Smooth muscle cell of trachea (primary cell): ENCODE measurements around the gene RPS10. TPM values are rescaled to one million over a fixed set of nuclear protein-coding genes. Genes with fewer than 3 reads are reported as not detected.

Source experiments
- total RNA-seq: library from RNA; depleted of rRNA; stranded (reverse); fragments of >200 nt; gene quantifications from 2 replicates; pipeline ENCODE4 v1.2.1, GENCODE V29; 2014

RPS10 gene
- 1,843 and 2,692 TPM in 2 replicates for total RNA-seq

DNA sequence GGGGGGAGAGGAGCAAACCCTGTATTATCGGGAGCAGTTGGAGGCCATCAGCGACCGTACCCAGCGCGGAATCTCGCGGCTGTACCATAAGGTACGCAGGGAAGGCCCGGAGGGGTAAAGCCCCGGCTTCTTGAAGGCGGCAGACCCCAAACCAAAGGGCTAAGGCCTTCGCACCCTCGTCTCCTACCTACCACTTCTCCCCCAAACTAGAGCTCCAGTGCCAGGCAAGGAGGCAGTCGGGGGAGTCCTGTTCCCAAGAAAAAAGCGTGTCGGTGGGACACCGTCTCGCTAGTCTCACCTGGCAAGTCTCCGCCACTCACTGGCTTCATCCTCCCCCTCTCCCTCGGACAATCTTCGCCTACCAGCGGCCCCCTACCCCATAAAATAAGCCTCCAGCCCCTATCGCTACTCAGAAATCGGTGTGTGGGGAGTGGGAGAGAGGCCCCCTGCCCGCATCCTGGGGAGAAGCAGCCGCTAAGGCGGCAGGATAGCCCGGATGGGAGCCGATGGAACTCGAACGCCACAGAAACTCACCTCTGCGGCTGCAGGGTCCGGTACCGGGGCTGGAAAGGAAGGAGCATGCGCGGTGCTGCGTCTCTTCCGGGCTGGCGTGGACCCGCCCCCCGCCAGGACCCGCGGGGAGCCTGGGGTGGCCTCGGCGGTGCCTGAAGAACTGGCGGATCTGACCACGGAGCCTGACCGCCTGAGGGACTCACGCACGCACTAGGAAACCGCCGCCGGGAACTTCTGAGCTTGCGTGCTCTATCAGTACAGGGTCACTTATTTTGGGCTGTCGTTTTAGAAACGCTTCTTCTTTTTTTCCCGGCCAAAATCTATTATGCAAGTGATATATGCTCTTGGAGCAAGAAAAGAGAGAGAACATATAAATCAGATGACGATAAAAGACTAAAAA lies at the start of gene RPS10:
RPS10 (minus strand) TSS at position 572 of the 913 bp plus-strand sequence. CDS start 848 bp downstream, outside the sequence.

DNA sequence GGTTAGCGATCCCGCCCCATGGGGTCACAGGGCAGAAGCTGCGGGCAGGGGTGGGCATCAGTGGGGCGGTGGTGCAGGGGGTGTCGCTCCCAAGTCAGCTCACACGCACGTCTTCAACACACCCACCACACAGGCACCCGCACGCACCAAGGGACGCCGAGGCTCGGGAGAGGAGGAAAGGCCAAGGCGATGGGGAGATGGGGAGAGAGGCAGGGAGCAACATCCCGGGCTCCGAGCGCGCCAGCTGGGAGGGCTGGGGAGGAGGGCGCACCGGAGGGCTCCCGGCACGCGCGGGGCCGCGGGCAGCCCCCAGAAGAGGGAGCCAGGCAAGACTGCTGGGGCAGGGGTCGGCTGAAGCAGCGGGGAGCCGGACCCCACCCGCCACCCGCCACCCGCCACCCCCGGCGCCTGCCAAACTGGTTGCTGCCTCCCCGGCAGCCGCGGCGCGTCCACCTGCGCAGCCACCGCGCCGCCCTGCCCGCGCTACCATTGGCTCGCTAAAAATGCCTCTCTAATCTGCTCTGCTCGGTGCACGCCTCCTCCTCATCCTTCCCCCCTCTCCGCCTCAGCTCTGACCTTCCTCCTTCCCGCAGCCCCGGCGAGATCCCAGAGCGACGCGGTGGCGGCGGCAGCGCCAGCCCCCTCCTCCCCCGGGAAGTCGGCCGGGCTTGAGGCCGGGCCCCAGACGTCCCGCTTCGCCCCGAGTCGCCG lies 39.8 kb upstream of the RPS10 start, which contains the start of gene PACSIN1:
PACSIN1 (plus strand) TSS at position 546 of the 711 bp plus-strand sequence. CDS start 60,230 bp downstream, outside the sequence.

DNA sequence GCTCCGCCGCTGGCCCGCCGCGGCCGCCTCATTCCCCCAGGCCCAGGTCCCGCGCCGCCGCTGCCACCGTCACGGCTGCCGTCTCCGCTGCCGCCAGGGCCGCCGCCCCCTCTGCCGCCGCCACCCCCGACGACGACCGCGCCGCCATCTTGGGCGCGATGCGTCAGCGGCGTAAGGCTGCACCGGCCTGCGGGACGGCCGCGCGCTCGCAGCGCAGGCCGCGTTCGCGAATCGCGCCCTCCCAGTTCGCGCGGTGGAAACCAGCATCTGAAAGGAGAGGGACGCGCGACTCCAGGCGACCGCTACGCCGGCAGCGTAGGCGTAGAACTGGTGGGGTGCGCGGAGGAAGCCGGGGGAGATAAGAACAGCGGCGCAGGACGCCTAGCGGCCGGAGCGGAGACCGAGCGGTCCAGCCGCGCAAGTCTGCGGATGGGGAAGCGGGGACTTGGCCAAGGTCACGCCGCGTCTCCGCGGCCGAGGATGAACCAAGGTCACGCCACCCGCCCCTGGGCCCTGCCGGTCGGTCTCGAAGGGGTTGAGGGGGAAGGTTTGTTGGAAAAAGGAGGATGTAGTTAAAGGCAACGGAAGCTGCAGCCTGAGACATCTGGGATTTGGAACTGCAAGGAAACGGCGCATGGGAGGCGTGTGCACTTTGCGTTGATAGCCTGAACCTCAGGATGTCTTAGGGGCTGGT lies 33.2 kb downstream of the RPS10 start, which contains the start of gene NUDT3:
NUDT3 (minus strand) TSS at position 173 of the 694 bp plus-strand sequence. CDS start 307 bp downstream, outside the sequence.

Other genes with a start within 250 kb of the RPS10 start
- gene HMGA1, start 189.2 kb downstream of the RPS10 start, total RNA-seq, result 310 and 349 TPM in 2 replicates
- gene SMIM29, start 177.1 kb downstream of the RPS10 start, total RNA-seq, result 36.9 and 39.7 TPM in 2 replicates
- 16.9 and 24.4 TPM in 2 replicates for gene NUDT3, start 33.4 kb downstream of the RPS10 start, total RNA-seq
- 0.15 TPM in 1 of 2 replicates, not detected in the other for gene PACSIN1, start 40.0 kb upstream of the RPS10 start, total RNA-seq
- 0.15 TPM in 1 of 2 replicates, not detected in the other for gene SPDEF, start 130.3 kb upstream of the RPS10 start, total RNA-seq